ENCODE measurements around the gene NR2F2.

GRCh38 chr15:96309143-96309660 lies 21.3 kb upstream of the NR2F2 start:
- TF ChIP-seq CTCF (IDR thresholded peaks at IDR 0.05; ENCODE audit: borderline replicate concordance, extremely low read depth, low read length, poor library complexity, severe bottlenecking) (no peak), EZH2 (IDR thresholded peaks at IDR 0.05; ENCODE audit: borderline replicate concordance, low read depth, low read length, severe bottlenecking) (no peak)

Data from DND-41 (cell line).